Panc1 (cell line): ENCODE data around the gene SPEF1. TPM values are rescaled to one million over a fixed set of nuclear protein-coding genes. Genes with fewer than 3 reads are reported as not detected.

Experiments used
- ATAC-seq: fragments of 200-7000 bp; cut with Tn5 transposase; 2 replicates; pipeline ENCODE4 v1.9.1; 2020; ENCODE audit warnings: mild to moderate bottlenecking, moderate library complexity
- BruUV-seq: library from RNA; stranded (reverse); fragments of 400-500 nt; replicated peaks from 2 replicates; lab custom pipeline; 2021; lab: Mats Ljungman, UMichigan
- CTCF ChIA-PET: fragments of 300-600 bp; sonication (Branson Sonifier 250); formaldehyde crosslinking; loops from one replicate; lab custom pipeline; 2022; ENCODE audit warnings: antibody characterized with exemption; lab: Charles Lee
- POLR2A ChIA-PET: fragments of 300-600 bp; sonication (Branson Sonifier 250); formaldehyde crosslinking; loops from one replicate; lab custom pipeline; 2022; ENCODE audit warnings: antibody characterized with exemption; lab: Charles Lee
- DNase-seq: peaks from one replicate; pipeline ENCODE4 v3.0.0-alpha.2; 2010; ENCODE audit warnings: low read depth, low spot score
- H3K27ac ChIP-seq: 2 replicates; pipeline ENCODE4 v1.5.1; 2011; ENCODE audit warnings: mild to moderate bottlenecking, low read length, inconsistent platforms
- H3K27me3 ChIP-seq: fragments of 200-500 bp; sonication (Bioruptor generic); 2 replicates; pipeline ENCODE4 v1.6.0; 2014; ENCODE audit warnings: low read length, inconsistent platforms; ENCODE audit not compliant: control insufficient read depth, insufficient read depth
- H3K36me3 ChIP-seq: fragments of 200-500 bp; sonication (Bioruptor generic); 2 replicates; pipeline ENCODE4 v1.5.1; 2014; ENCODE audit warnings: inconsistent platforms, mild to moderate bottlenecking, low read length, moderate library complexity; ENCODE audit not compliant: control insufficient read depth, insufficient read depth
- H3K4me1 ChIP-seq: 2 replicates; pipeline ENCODE4 v1.5.1; 2011; ENCODE audit warnings: inconsistent platforms, mild to moderate bottlenecking, low read length, moderate library complexity; ENCODE audit not compliant: control insufficient read depth, insufficient read depth
- H3K4me3 ChIP-seq, 2 experiments: 2 replicates each; pipeline ENCODE4 v1.5.1; 2011 to 2012; ENCODE audit warnings: low read depth in 2 of 2, low read length in 2 of 2, mild to moderate bottlenecking in 2 of 2, inconsistent platforms in 1 of 2, moderate library complexity in 1 of 2
- H3K9me3 ChIP-seq: fragments of 200-500 bp; sonication (Bioruptor generic); 2 replicates; pipeline ENCODE4 v1.5.1; 2014; ENCODE audit warnings: low read depth, mild to moderate bottlenecking, inconsistent platforms, low read length, moderate library complexity; ENCODE audit not compliant: control insufficient read depth, insufficient read depth
- POLR2AphosphoS5 ChIP-seq: IDR thresholded peaks from 2 replicates; pipeline ENCODE4 v1.6.1; 2012; ENCODE audit warnings: mild to moderate bottlenecking, low read depth, low read length, moderate library complexity
- SIN3A ChIP-seq: IDR thresholded peaks from 2 replicates; pipeline ENCODE4 v1.6.1; 2012; ENCODE audit warnings: low read depth, mild to moderate bottlenecking, low read length, moderate library complexity, borderline replicate concordance; ENCODE audit not compliant: insufficient read depth
- TCF7L2 ChIP-seq: IDR thresholded peaks from 2 replicates; pipeline ENCODE4 v1.6.1; 2011; ENCODE audit warnings: mild to moderate bottlenecking, low read depth, low read length, inconsistent platforms
- in situ Hi-C: cut with HindIII; loops from 2 replicates; pipeline ENCODE4 v1.10.0; 2016; ENCODE audit warnings: low sequenced_read_pairs, low pct_unique_long_range_greater_than_20kb
- intact Hi-C: fragments of 100-400 bp; cut with micrococcal nuclease; formaldehyde crosslinking; loops from one replicate; pipeline ENCODE4 v1.10.0; 2022; ENCODE audit not compliant: unreplicated experiment
- total RNA-seq: library from RNA; stranded (reverse); gene quantifications from one replicate; pipeline ENCODE4 v1.2.1, GENCODE V29; 2021; ENCODE audit not compliant: unreplicated experiment
- TF ChIP-seq, protein P1 (sequence below): fragments of 450-650 bp; IDR thresholded peaks from 2 replicates; pipeline ENCODE4 v1.5.1; 2017; ENCODE audit warnings: mild to moderate bottlenecking
- TF ChIP-seq, protein P2 (sequence below), 2 experiments: IDR thresholded peaks; 2 replicates each; pipeline ENCODE4 v1.6.1; 2011 to 2012; ENCODE audit warnings: low read depth in 2 of 2, control low read depth in 1 of 2, low read length in 1 of 2, mild to moderate bottlenecking in 1 of 2, moderate library complexity in 1 of 2; ENCODE audit not compliant: insufficient read depth in 1 of 2

Gene SPEF1
- total RNA-seq, 1 experiment from 2014 or later: 0.41 TPM

DNA sequence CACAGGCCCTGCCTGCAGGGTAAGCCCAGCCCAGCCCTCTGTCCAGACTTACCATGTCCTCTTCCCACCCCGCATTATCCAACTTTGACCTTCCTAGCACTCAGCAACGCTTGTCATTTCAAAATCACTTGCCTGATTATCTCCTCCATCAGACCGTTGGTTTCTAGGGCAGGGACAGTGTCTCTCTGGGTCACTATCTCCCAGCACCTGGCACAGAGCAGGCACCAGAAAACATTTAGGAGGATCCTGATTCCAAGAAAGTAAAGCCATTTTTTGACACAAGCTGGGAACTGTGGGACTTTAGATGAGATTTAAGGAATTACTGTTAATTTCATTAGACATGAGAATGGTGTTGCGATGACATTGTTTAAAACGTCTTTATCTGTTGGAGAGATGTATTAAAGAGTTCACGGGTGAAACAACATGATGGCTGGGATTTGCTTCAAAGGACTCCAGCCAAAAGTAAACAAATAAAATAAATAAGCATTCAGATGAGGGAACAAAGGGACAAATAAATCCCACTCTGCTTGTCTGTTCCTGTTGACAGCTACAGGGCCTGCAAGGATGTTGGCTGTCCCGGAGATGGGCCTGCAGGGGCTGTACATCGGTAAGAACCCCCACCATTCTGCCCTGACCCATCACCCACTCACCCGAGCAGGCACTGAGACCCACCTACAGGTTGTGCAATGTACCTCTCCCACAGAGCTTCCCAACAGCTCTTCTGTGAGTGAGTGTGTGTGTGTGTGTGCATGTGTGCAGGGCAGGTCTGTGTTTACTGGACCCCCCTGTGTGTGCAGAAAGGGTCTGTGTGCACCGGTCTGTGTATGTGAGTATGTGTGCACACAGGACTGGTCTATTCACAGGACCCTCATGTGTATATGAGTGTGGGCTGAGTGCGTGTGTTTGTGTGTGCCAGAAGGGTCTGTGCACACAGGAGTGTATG lies 42.9 kb downstream of the SPEF1 start:
- Histone ChIP-seq H3K27ac (no peak overlapping the region), H3K4me1 (peaks cover 6% of the 10 kb centered on the region; the same call in 1 of the 2 replicates), H3K9me3 (no peaks in the 10 kb centered on the region), H3K36me3 (no peaks in the 10 kb centered on the region), H3K27me3 (no peaks in the 10 kb centered on the region), H3K4me3 (no peak overlapping the region)
- CTCF ChIA-PET: no interaction called here
- DNase-seq (no peak), ATAC-seq (no peak)
- POLR2A ChIA-PET: interaction anchor here (0.6 kb wide), 1 partner anchor 16 kb away, joined by 11 read pairs; no protein-coding TSS in a partner anchor
- TF ChIP-seq TCF7L2: no peak
- no peak for TF ChIP-seq SIN3A
- TF ChIP-seq, protein P1, sequence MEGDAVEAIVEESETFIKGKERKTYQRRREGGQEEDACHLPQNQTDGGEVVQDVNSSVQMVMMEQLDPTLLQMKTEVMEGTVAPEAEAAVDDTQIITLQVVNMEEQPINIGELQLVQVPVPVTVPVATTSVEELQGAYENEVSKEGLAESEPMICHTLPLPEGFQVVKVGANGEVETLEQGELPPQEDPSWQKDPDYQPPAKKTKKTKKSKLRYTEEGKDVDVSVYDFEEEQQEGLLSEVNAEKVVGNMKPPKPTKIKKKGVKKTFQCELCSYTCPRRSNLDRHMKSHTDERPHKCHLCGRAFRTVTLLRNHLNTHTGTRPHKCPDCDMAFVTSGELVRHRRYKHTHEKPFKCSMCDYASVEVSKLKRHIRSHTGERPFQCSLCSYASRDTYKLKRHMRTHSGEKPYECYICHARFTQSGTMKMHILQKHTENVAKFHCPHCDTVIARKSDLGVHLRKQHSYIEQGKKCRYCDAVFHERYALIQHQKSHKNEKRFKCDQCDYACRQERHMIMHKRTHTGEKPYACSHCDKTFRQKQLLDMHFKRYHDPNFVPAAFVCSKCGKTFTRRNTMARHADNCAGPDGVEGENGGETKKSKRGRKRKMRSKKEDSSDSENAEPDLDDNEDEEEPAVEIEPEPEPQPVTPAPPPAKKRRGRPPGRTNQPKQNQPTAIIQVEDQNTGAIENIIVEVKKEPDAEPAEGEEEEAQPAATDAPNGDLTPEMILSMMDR: no peak
- TF ChIP-seq, protein P2, sequence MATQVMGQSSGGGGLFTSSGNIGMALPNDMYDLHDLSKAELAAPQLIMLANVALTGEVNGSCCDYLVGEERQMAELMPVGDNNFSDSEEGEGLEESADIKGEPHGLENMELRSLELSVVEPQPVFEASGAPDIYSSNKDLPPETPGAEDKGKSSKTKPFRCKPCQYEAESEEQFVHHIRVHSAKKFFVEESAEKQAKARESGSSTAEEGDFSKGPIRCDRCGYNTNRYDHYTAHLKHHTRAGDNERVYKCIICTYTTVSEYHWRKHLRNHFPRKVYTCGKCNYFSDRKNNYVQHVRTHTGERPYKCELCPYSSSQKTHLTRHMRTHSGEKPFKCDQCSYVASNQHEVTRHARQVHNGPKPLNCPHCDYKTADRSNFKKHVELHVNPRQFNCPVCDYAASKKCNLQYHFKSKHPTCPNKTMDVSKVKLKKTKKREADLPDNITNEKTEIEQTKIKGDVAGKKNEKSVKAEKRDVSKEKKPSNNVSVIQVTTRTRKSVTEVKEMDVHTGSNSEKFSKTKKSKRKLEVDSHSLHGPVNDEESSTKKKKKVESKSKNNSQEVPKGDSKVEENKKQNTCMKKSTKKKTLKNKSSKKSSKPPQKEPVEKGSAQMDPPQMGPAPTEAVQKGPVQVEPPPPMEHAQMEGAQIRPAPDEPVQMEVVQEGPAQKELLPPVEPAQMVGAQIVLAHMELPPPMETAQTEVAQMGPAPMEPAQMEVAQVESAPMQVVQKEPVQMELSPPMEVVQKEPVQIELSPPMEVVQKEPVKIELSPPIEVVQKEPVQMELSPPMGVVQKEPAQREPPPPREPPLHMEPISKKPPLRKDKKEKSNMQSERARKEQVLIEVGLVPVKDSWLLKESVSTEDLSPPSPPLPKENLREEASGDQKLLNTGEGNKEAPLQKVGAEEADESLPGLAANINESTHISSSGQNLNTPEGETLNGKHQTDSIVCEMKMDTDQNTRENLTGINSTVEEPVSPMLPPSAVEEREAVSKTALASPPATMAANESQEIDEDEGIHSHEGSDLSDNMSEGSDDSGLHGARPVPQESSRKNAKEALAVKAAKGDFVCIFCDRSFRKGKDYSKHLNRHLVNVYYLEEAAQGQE (IDR thresholded peaks at IDR 0.05; ENCODE audit: insufficient read depth in 1 of 2, low read depth in 2 of 2, low read length in 1 of 2): no peak
- TF ChIP-seq POLR2AphosphoS5: no peak
- intact Hi-C loops (no loop called here), in situ Hi-C loops (no loop called here)
- BruUV-seq: no TSS peak

DNA sequence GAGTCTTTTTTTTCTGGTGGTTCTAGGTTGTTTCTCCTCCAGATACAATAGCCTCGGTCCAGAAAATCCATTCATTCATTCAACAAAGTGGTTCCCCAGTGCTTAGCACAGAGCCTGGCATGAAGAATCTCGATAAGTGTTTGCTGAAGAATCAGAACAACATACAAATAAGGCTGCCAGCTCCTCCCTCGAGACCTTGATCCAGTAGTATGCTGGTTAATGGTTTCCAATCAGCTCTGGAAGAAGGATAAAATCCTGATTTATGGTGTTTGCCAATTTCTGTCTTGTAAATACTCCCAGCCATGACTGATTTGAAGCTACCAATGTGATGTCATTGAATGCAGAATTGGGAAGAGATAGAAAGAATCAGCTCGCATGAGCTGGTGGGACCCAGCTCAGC lies 45.5 kb downstream of the SPEF1 start:
- POLR2A ChIA-PET: no interaction called here
- Histone ChIP-seq H3K27me3 (no peaks in the 10 kb centered on the region), H3K36me3 (no peaks in the 10 kb centered on the region), H3K9me3 (no peaks in the 10 kb centered on the region), H3K27ac (no peak overlapping the region), H3K4me3 (no peak overlapping the region), H3K4me1 (peaks cover 6% of the 10 kb centered on the region; the same call in 1 of the 2 replicates)
- ATAC-seq: no peak
- CTCF ChIA-PET: interaction anchor here (1.1 kb wide), 1 partner anchor 10 kb away, joined by 5 read pairs; no protein-coding TSS in a partner anchor
- in situ Hi-C loops: no loop called here
- no TSS peak for BruUV-seq
- DNase-seq: no peak
- TF ChIP-seq, protein P2 (IDR thresholded peaks at IDR 0.05; ENCODE audit: insufficient read depth in 1 of 2, low read depth in 2 of 2, low read length in 1 of 2): no peak
- TF ChIP-seq, protein P1: no peak
- TF ChIP-seq TCF7L2 (no peak), POLR2AphosphoS5 (no peak), SIN3A (no peak)
- intact Hi-C loops: no loop called here
